OCI-LY7 (cell line): ENCODE data around the gene USHBP1. TPM values are rescaled to one million over a fixed set of nuclear protein-coding genes. Genes with fewer than 3 reads are reported as not detected.
A peak's percentile ranks its signal among the peaks of the same experiment; 100 is the strongest.

Source experiments
- BruUV-seq: library from RNA; stranded (reverse); fragments of 400-500 nt; replicated peaks from 2 replicates; lab custom pipeline; 2021; lab: Mats Ljungman, UMichigan
- CTCF ChIA-PET: fragments of 300-600 bp; sonication (Branson Sonifier 250); formaldehyde crosslinking; loops from one replicate; lab custom pipeline; 2022; ENCODE audit warnings: antibody characterized with exemption; ENCODE audit not compliant: unreplicated experiment; lab: Charles Lee
- POLR2A ChIA-PET: fragments of 300-600 bp; sonication (Branson Sonifier 250); formaldehyde crosslinking; loops from one replicate; lab custom pipeline; 2022; ENCODE audit warnings: antibody characterized with exemption; lab: Charles Lee
- DNase-seq: peaks from one replicate; pipeline ENCODE4 v3.0.0-alpha.2; 2015; ENCODE audit warnings: low spot score
- H2AFZ ChIP-seq: fragments of 200-600 bp; sonication (generic), shearing (Covaris generic); 2 replicates; pipeline ENCODE4 v1.6.1; 2014; ENCODE audit warnings: mild to moderate bottlenecking, antibody characterized with exemption, low read length, moderate library complexity
- H3K27ac ChIP-seq: fragments of 200-600 bp; sonication (generic); 2 replicates; pipeline ENCODE4 v1.5.1; 2014; ENCODE audit warnings: mixed run types, low read depth, mild to moderate bottlenecking, moderate library complexity, low read length, inconsistent platforms; ENCODE audit not compliant: poor library complexity, severe bottlenecking
- H3K36me3 ChIP-seq: fragments of 200-600 bp; sonication (generic); 2 replicates; pipeline ENCODE4 v1.6.1; 2014; ENCODE audit warnings: mild to moderate bottlenecking, antibody characterized with exemption, low read length, moderate library complexity, mixed read lengths; ENCODE audit not compliant: insufficient read depth
- H3K4me1 ChIP-seq: fragments of 200-600 bp; sonication (generic); 2 replicates; pipeline ENCODE4 v1.5.1; 2014; ENCODE audit warnings: mild to moderate bottlenecking, low read length; ENCODE audit not compliant: insufficient read depth, poor library complexity, severe bottlenecking
- H3K4me2 ChIP-seq: fragments of 200-600 bp; sonication (generic); 2 replicates; pipeline ENCODE4 v1.6.1; 2014; ENCODE audit warnings: mild to moderate bottlenecking, low read length
- H3K4me3 ChIP-seq: fragments of 200-600 bp; sonication (generic); 2 replicates; pipeline ENCODE4 v1.5.1; 2014; ENCODE audit warnings: mild to moderate bottlenecking, low read depth, low read length; ENCODE audit not compliant: poor library complexity, severe bottlenecking
- H3K79me2 ChIP-seq: fragments of 200-600 bp; sonication (generic); 2 replicates; pipeline ENCODE4 v1.6.1; 2016; ENCODE audit warnings: low read depth, mild to moderate bottlenecking, low read length, moderate library complexity, mixed read lengths; ENCODE audit not compliant: insufficient read depth
- H3K9me2 ChIP-seq: fragments of 200-600 bp; sonication (generic); 2 replicates; pipeline ENCODE4 v1.6.1; 2016; ENCODE audit warnings: mild to moderate bottlenecking, low read length, mixed read lengths; ENCODE audit not compliant: insufficient read depth
- H3K9me3 ChIP-seq: fragments of 200-600 bp; sonication (generic); 2 replicates; pipeline ENCODE4 v1.6.1; 2014; ENCODE audit warnings: mild to moderate bottlenecking, mixed run types, low read length, mixed read lengths
- H4K20me1 ChIP-seq: fragments of 200-600 bp; sonication (generic); 2 replicates; pipeline ENCODE4 v1.6.1; 2014; ENCODE audit warnings: mild to moderate bottlenecking, antibody characterized with exemption, low read length, moderate library complexity, mixed read lengths; ENCODE audit not compliant: insufficient read depth
- EZH2phosphoT487 ChIP-seq: fragments of 200-600 bp; sonication (generic); IDR thresholded peaks from 2 replicates; pipeline ENCODE4 v1.6.1; 2018; ENCODE audit warnings: low read depth, borderline replicate concordance, mild to moderate bottlenecking, mixed run types, antibody characterized with exemption, low read length, moderate library complexity, mixed read lengths
- intact Hi-C: fragments of 100-400 bp; cut with micrococcal nuclease; formaldehyde crosslinking; loops from one replicate; pipeline ENCODE4 v1.10.0; 2022; ENCODE audit not compliant: unreplicated experiment
- total RNA-seq, 2 experiments: library from RNA; depleted of rRNA in 1 of 2; stranded (reverse); fragments of >200 nt in 1 of 2; shearing (Covaris generic) in 1 of 2; gene quantifications; 2 replicates each; pipeline ENCODE4 v1.2.3, GENCODE V29; 2014 to 2022
- TF ChIP-seq, protein P1 (sequence below): fragments of 200-600 bp; sonication (generic); conservative IDR thresholded peaks from 2 replicates; pipeline ENCODE4 v1.5.1; 2014; ENCODE audit warnings: mild to moderate bottlenecking, antibody characterized with exemption, low read length, moderate library complexity, mixed read lengths

USHBP1 gene
- total RNA-seq, 2 experiments from 2014 or later = 3.1 to 7.6 TPM

DNA sequence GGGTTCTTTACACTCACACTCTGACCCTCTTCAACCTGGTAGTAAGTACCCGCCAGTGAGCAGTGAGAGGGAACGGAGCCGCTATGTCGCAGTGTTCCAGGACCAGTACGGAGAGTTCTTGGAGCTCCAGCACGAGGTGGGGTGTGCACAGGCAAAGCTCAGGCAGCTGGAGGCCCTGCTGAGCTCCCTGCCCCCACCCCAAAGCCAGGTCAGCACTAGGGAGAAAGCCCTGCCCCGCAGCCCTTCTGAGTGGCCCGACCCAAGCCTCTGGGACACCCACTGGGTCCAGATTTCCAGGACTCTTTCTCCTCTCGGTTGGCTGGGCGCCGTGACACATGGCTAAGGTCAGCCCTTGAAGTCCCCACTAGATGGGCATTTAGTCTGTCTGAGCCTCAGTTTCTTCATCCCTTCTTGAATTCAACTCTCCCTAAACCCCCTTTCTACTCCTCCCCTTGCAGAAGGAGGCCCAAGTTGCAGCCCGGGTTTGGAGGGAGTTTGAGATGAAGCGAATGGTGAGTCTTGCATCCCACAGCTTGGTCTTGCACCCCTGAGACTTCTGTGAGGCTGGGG, 36.7 kb downstream of the USHBP1 start:
- Histone ChIP-seq H3K9me2 (no peaks in the 10 kb centered on the region), H3K27ac (no peak overlapping the region), H4K20me1 (no peaks in the 10 kb centered on the region), H3K79me2 (peaks cover 4% of the 10 kb centered on the region; the same call in 1 of the 2 replicates), H3K9me3 (no peaks in the 10 kb centered on the region), H3K4me3 (no peak overlapping the region), H2AFZ (no peak overlapping the region), H3K4me2 (peak overlapping the region; percentile 23; the same call in 1 of the 2 replicates), H3K4me1 (peaks cover 25% of the 10 kb centered on the region), H3K36me3 (peaks cover 35% of the 10 kb centered on the region; the same call in 1 of the 2 replicates)
- intact Hi-C loops = no loop called here
- POLR2A ChIA-PET = interaction anchor here (0.6 to 1.0 kb wide), 3 partner anchors 42 to 102 kb away, joined by 3 read pairs; no protein-coding TSS in a partner anchor
- DNase-seq = no peak
- TF ChIP-seq, protein P1, sequence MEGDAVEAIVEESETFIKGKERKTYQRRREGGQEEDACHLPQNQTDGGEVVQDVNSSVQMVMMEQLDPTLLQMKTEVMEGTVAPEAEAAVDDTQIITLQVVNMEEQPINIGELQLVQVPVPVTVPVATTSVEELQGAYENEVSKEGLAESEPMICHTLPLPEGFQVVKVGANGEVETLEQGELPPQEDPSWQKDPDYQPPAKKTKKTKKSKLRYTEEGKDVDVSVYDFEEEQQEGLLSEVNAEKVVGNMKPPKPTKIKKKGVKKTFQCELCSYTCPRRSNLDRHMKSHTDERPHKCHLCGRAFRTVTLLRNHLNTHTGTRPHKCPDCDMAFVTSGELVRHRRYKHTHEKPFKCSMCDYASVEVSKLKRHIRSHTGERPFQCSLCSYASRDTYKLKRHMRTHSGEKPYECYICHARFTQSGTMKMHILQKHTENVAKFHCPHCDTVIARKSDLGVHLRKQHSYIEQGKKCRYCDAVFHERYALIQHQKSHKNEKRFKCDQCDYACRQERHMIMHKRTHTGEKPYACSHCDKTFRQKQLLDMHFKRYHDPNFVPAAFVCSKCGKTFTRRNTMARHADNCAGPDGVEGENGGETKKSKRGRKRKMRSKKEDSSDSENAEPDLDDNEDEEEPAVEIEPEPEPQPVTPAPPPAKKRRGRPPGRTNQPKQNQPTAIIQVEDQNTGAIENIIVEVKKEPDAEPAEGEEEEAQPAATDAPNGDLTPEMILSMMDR = no peak
- CTCF ChIA-PET = no interaction called here
- no TSS peak for BruUV-seq

DNA sequence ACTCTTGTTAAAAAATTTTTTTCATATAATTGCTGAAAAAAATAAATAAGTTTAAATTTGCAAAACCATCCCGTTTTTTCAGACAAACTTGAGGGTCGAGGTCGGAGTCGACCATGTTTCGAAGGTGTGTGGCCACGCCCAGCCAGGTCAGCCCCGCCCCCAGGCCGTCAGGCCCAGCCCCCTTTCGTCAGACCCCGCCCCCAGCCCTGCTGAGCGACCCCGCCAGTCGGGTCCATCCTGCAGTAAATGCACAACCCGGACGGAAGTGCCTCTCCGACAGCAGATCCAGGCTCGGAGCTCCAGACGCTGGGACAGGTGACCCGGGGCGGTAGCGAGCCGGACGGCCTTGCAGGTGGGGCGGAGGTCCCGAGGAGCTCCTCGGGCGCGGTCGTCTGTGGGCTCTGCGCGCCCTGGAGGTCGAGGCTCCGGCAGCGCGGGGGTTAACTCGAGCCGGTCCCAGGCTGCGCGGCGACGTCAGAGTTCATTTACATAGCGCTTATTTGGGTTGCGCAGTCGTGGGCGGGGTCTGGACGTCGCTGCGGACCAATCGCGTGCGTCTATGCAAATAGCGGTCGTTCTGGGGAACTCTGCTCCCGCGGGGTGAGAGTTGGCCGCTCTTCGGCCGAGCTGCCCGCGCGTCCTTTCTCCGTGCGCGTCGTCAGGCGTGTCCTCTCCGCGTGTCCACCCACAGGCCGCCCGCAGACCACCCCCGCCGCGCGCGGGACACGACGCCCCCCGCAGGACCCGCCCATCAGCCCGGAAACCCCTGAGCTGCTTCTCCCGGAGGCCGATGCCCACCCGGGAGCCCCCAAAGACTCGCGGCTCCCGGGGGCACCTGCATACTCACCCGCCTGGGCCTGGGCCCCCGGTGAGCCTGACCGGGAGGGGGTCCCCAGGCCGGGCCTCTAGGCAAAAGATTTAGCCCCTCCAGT, 38.3 kb downstream of the USHBP1 start, which contains the start of gene OCEL1:
Gene OCEL1, plus strand, starts transcription at position 225 of the 932 bp plus-strand sequence. Its CDS starts 22 bp downstream, at position 247.
- H2AFZ ChIP-seq = peak within 1 kb of the TSS; percentile 87; the same call in 1 of the 2 replicates
- no peaks in the 10 kb centered on the region for H3K9me2 ChIP-seq
- peak; percentile 99 for DNase-seq
- peaks cover 25% of the 10 kb centered on the region for H3K4me1 ChIP-seq
- TF ChIP-seq, protein P1 = no peak
- TF ChIP-seq EZH2phosphoT487 = no peak
- ChIA-PET POLR2A (interaction anchor here (0.6 to 1.5 kb wide), 7 partner anchors 14 to 616 kb away, joined by 3 to 7 read pairs (median 4); no protein-coding TSS in a partner anchor), CTCF (interaction anchor here (0.6 to 0.7 kb wide), 2 partner anchors 9 to 152 kb away, joined by 3 to 10 read pairs; no protein-coding TSS in a partner anchor)
- peak within 1 kb of the TSS; percentile 73 for H3K27ac ChIP-seq
- H3K36me3 ChIP-seq = peaks cover 22% of the 10 kb centered on the region; the same call in 1 of the 2 replicates
- intact Hi-C loops = loop anchor here (1.0 kb wide), 2 partner anchors 17 to 159 kb away; no protein-coding TSS in a partner anchor
- peak within 1 kb of the TSS; percentile 81 for H3K4me3 ChIP-seq
- no peaks in the 10 kb centered on the region for H4K20me1 ChIP-seq
- BruUV-seq = no TSS peak
- H3K9me3 ChIP-seq = no peaks in the 10 kb centered on the region
- H3K79me2 ChIP-seq = peaks cover 4% of the 10 kb centered on the region; the same call in 1 of the 2 replicates
- H3K4me2 ChIP-seq = peak within 1 kb of the TSS; percentile 99
